IMR-90 (cell line): Measurements from ENCODE around the gene FHL2. TPM values are rescaled to one million over a fixed set of nuclear protein-coding genes. Genes with fewer than 3 reads are reported as not detected.

Experiments
- ATAC-seq: fragments of 200-7000 bp; cut with Tn5 transposase; 2 replicates; pipeline ENCODE4 v1.9.1; 2020; ENCODE audit warnings: low read depth, mild to moderate bottlenecking, moderate library complexity
- BruUV-seq: library from RNA; stranded (reverse); fragments of 400-500 nt; replicated peaks from 2 replicates; lab custom pipeline; 2021; lab: Mats Ljungman, UMichigan
- CTCF ChIA-PET: fragments of 300-600 bp; formaldehyde crosslinking; extraction: SDS; loops from one replicate; lab custom pipeline; 2021; ENCODE audit warnings: antibody characterized with exemption; lab: Yijun Ruan, JAX
- POLR2A ChIA-PET: fragments of 300-600 bp; sonication (Branson Sonifier 250); formaldehyde crosslinking; loops from one replicate; lab custom pipeline; 2022; ENCODE audit warnings: antibody characterized with exemption; ENCODE audit not compliant: unreplicated experiment; lab: Charles Lee
- DNase-seq: peaks from one replicate; pipeline ENCODE4 v3.0.0; 2013
- H2AFZ ChIP-seq: replicated peaks from 2 replicates; pipeline ENCODE3; 2013; ENCODE audit warnings: low read length, mild to moderate bottlenecking; ENCODE audit not compliant: poor library complexity
- H2AK5ac ChIP-seq: 2 replicates; pipeline ENCODE4 v1.6.1; 2013; ENCODE audit warnings: low read depth, low read length, inconsistent platforms
- H2AK9ac ChIP-seq: replicated peaks from 2 replicates; pipeline ENCODE3; 2013; ENCODE audit warnings: mild to moderate bottlenecking, low read depth, low read length, moderate library complexity; ENCODE audit not compliant: poor library complexity
- H2BK120ac ChIP-seq: 2 replicates; pipeline ENCODE4 v1.6.1; 2013; ENCODE audit warnings: low read depth, low read length, inconsistent platforms
- H2BK15ac ChIP-seq: 3 replicates; pipeline ENCODE4 v1.6.1; 2013; ENCODE audit warnings: low read depth, low read length, inconsistent platforms
- H2BK20ac ChIP-seq: 2 replicates; pipeline ENCODE4 v1.6.1; 2013; ENCODE audit warnings: low read depth, mild to moderate bottlenecking, inconsistent platforms, low read length, moderate library complexity
- H2BK5ac ChIP-seq: 2 replicates; pipeline ENCODE4 v1.6.1; 2013; ENCODE audit warnings: mild to moderate bottlenecking, low read depth, low read length, inconsistent platforms; ENCODE audit not compliant: poor library complexity, severe bottlenecking
- H3K14ac ChIP-seq: replicated peaks from 2 replicates; pipeline ENCODE4 v1.6.1; 2013; ENCODE audit warnings: low read depth, low read length, inconsistent platforms
- H3K18ac ChIP-seq: 2 replicates; pipeline ENCODE4 v1.6.1; 2013; ENCODE audit warnings: low read depth, low read length, control low read depth
- H3K23ac ChIP-seq: 2 replicates; pipeline ENCODE4 v1.6.1; 2013; ENCODE audit warnings: low read depth, low read length, inconsistent platforms
- H3K27ac ChIP-seq: 2 replicates; pipeline ENCODE4 v1.5.1; 2013; ENCODE audit warnings: mild to moderate bottlenecking, control low read depth, low read length; ENCODE audit not compliant: insufficient read depth
- H3K27me3 ChIP-seq: 2 replicates; pipeline ENCODE4 v1.6.1; 2013; ENCODE audit warnings: low read length; ENCODE audit not compliant: control insufficient read depth, insufficient read depth
- H3K36me3 ChIP-seq: 2 replicates; pipeline ENCODE4 v1.6.1; 2013; ENCODE audit warnings: low read length, mixed read lengths; ENCODE audit not compliant: control insufficient read depth, insufficient read depth
- H3K4ac ChIP-seq: 2 replicates; pipeline ENCODE4 v1.6.1; 2013; ENCODE audit warnings: low read depth, low read length, inconsistent platforms
- H3K4me1 ChIP-seq: 2 replicates; pipeline ENCODE4 v1.6.1; 2013; ENCODE audit warnings: low read length, mixed read lengths; ENCODE audit not compliant: control insufficient read depth, insufficient read depth
- H3K4me2 ChIP-seq: 2 replicates; pipeline ENCODE4 v1.6.1; 2013; ENCODE audit warnings: low read depth, mild to moderate bottlenecking, control low read depth, low read length, moderate library complexity
- H3K4me3 ChIP-seq: 2 replicates; pipeline ENCODE4 v1.5.1; 2013; ENCODE audit warnings: low read depth, mild to moderate bottlenecking, control low read depth, low read length, moderate library complexity; ENCODE audit not compliant: insufficient read depth
- H3K56ac ChIP-seq: 2 replicates; pipeline ENCODE4 v1.6.1; 2013; ENCODE audit warnings: low read length, inconsistent platforms; ENCODE audit not compliant: insufficient read depth; ENCODE audit errors: extremely low read depth
- H3K79me1 ChIP-seq, 2 experiments: 2 replicates each; pipeline ENCODE4 v1.6.1; 2013; ENCODE audit warnings: low read length in 2 of 2, inconsistent platforms in 1 of 2, low read depth in 1 of 2
- H3K9ac ChIP-seq: 2 replicates; pipeline ENCODE4 v1.6.1; 2013; ENCODE audit warnings: low read depth, low read length, control low read depth
- H3K9me1 ChIP-seq: 2 replicates; pipeline ENCODE4 v1.6.1; 2013; ENCODE audit warnings: low read length, inconsistent platforms; ENCODE audit not compliant: insufficient read depth
- H3K9me3 ChIP-seq: 2 replicates; pipeline ENCODE4 v1.6.1; 2013; ENCODE audit warnings: low read length; ENCODE audit not compliant: control insufficient read depth, insufficient read depth
- H4K20me1 ChIP-seq: 2 replicates; pipeline ENCODE4 v1.6.1; 2013; ENCODE audit warnings: low read length, inconsistent platforms; ENCODE audit not compliant: insufficient read depth
- H4K5ac ChIP-seq: 2 replicates; pipeline ENCODE4 v1.6.1; 2013; ENCODE audit warnings: mild to moderate bottlenecking, low read depth, low read length, control low read depth
- H4K8ac ChIP-seq, 2 experiments: 2 replicates each; pipeline ENCODE4 v1.6.1; 2013; ENCODE audit warnings: low read depth in 2 of 2, low read length in 2 of 2, control low read depth in 1 of 2, inconsistent platforms in 1 of 2
- H4K91ac ChIP-seq: 2 replicates; pipeline ENCODE4 v1.6.1; 2013; ENCODE audit warnings: low read depth, low read length, inconsistent platforms; ENCODE audit not compliant: insufficient read depth
- BHLHE40 ChIP-seq: fragments of 150-350 bp; IDR thresholded peaks from 2 replicates; pipeline ENCODE4 v1.6.1; 2016; ENCODE audit warnings: mild to moderate bottlenecking, low read depth, low read length
- CEBPB ChIP-seq: IDR thresholded peaks from 2 replicates; pipeline ENCODE4 v1.6.1; 2012; ENCODE audit warnings: low read depth, low read length, improper control_type of control experiment
- FOS ChIP-seq: fragments of 150-350 bp; IDR thresholded peaks from 2 replicates; pipeline ENCODE4 v1.6.1; 2016; ENCODE audit warnings: low read depth, low read length
- MAFK ChIP-seq: IDR thresholded peaks from 2 replicates; pipeline ENCODE4 v1.6.1; 2012; ENCODE audit warnings: low read depth, low read length, improper control_type of control experiment
- MXI1 ChIP-seq: IDR thresholded peaks from 2 replicates; pipeline ENCODE4 v1.6.1; 2012; ENCODE audit warnings: low read depth, mild to moderate bottlenecking, low read length, moderate library complexity, borderline replicate concordance
- RCOR1 ChIP-seq: IDR thresholded peaks from 2 replicates; pipeline ENCODE4 v1.6.1; 2012; ENCODE audit warnings: mild to moderate bottlenecking, low read length, improper control_type of control experiment; ENCODE audit not compliant: insufficient replicate concordance
- RFX5 ChIP-seq: IDR thresholded peaks from 2 replicates; pipeline ENCODE4 v1.8.0; 2012; ENCODE audit warnings: low read depth, mild to moderate bottlenecking, low read length, moderate library complexity
- SMC3 ChIP-seq: fragments of 150-350 bp; IDR thresholded peaks from 2 replicates; pipeline ENCODE4 v1.6.1; 2016; ENCODE audit warnings: low read depth, mild to moderate bottlenecking, antibody characterized with exemption, low read length, moderate library complexity
- WGBS, 2 experiments: methylation state at CpG; one replicate each; pipeline versions ENCODE4 v1.1.5 to v1.1.7; 2013; ENCODE audit warnings: missing lambda C conversion rate in 2 of 2; ENCODE audit not compliant: insufficient read length in 1 of 2; ENCODE audit errors: extremely low coverage in 2 of 2; 5-methylcytosine and 5-hydroxymethylcytosine counted together
- dilution Hi-C: fragments of 300-500 bp; cut with HindIII; formaldehyde crosslinking; loops from one replicate; pipeline ENCODE4 v1.14.3; 2018; ENCODE audit warnings: low sequenced_read_pairs; ENCODE audit not compliant: unreplicated experiment
- in situ Hi-C: fragments of 300-500 bp; cut with MboI; formaldehyde crosslinking; loops from 3 replicates; pipeline ENCODE4 v1.14.3; 2019; ENCODE audit warnings: low sequenced_read_pairs, inconsistent platforms, mixed read lengths
- intact Hi-C: fragments of 100-400 bp; cut with micrococcal nuclease; formaldehyde crosslinking; loops from 2 replicates; pipeline ENCODE4 v1.10.0; 2022
- polyA plus RNA-seq, 3 experiments: library from polyadenylated mRNA; depleted of rRNA; stranded (reverse); fragments of >200 nt; gene quantifications; 2 replicates each; pipeline ENCODE4 v1.2.3, GENCODE V29; 2012; ENCODE audit warnings: low replicate concordance in 1 of 3
- total RNA-seq: library from RNA; depleted of rRNA; stranded (reverse); fragments of >200 nt; gene quantifications from 2 replicates; pipeline ENCODE4 v1.2.3, GENCODE V29; 2012
- TF ChIP-seq, protein P1 (sequence below): fragments of 150-350 bp; IDR thresholded peaks from 2 replicates; pipeline ENCODE4 v1.6.1; 2017; ENCODE audit warnings: mild to moderate bottlenecking, antibody characterized with exemption, low read length, low read depth

Gene FHL2
- total and polyA plus RNA-seq, 2 of the 4 experiments (the other 2 are of a cell fraction): 464 to 550 TPM

DNA sequence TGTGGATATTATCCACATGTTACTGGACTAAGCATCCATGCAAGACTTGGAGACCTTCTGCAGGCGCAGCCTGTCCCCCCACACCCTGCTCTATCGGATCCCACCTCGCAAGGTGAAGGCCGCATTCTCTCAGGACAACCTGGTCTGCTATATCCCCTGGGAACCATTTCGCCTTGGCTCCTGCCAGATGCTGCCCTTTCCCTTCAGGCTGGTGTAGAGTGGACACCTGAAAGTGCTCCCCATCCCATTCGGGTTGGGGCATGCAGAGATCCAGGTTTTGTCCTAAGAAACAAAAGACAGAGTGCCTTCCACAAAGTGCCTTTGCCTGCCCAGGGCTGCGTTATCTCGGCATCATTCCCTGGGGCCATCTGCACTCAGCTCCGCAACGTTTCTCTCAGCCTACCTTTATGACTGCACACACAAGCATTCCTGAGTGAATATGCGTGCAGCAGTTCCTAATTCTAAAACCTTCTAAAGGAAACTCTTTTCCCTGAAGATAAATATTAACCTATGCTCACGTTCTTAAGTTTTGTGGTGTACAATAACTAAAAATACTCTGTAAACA is 20.5 kb downstream of the FHL2 start:
- Histone ChIP-seq H3K56ac (no peak overlapping the region), H4K91ac (peak overlapping the region; percentile 78), H2AK5ac (peak overlapping the region; percentile 56), H3K79me1 (peaks cover 37 to 92% of the 10 kb centered on the region in 2 experiments), H3K27me3 (no peaks in the 10 kb centered on the region), H3K36me3 (peaks cover 78% of the 10 kb centered on the region), H4K20me1 (peaks cover 51% of the 10 kb centered on the region), H3K27ac (peak overlapping the region; percentile 75), H3K18ac (peak overlapping the region; percentile 78), H3K4ac (peak overlapping the region; percentile 84), H2AK9ac (no peak overlapping the region), H2BK15ac (0 out of 3 replicates have a peak overlapping the region, but pooled peaks have one; percentile 2), H2BK5ac (peak overlapping the region; percentile 97), H3K9me1 (peaks cover 56% of the 10 kb centered on the region), H2BK120ac (peak overlapping the region; percentile 45), H2AFZ (no peak overlapping the region), H3K14ac (peak overlapping the region; percentile 88), H4K5ac (peak overlapping the region; percentile 83), H4K8ac (peak overlapping the region; percentile 34 to 60; a peak in 3 of 4 replicates), H3K9ac (peak overlapping the region; percentile 49), H3K9me3 (no peaks in the 10 kb centered on the region), H3K4me2 (no peak overlapping the region), H3K4me1 (peaks cover 64% of the 10 kb centered on the region), H3K23ac (peak overlapping the region; percentile 78), H2BK20ac (peak overlapping the region; percentile 54), H3K4me3 (no peak overlapping the region)
- TF ChIP-seq RCOR1 (no peak), FOS (no peak), CEBPB (no peak), MAFK (no peak), MXI1 (no peak), RFX5 (no peak), SMC3 (no peak), BHLHE40 (no peak)
- TF ChIP-seq, protein P1, sequence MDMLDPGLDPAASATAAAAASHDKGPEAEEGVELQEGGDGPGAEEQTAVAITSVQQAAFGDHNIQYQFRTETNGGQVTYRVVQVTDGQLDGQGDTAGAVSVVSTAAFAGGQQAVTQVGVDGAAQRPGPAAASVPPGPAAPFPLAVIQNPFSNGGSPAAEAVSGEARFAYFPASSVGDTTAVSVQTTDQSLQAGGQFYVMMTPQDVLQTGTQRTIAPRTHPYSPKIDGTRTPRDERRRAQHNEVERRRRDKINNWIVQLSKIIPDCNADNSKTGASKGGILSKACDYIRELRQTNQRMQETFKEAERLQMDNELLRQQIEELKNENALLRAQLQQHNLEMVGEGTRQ: no peak
- ATAC-seq (no peak), DNase-seq (no peak)
- 100% methylated on average over 7 of the region's 12 CpGs; no CpG with 5 or more reads in 1 of the 2 experiments for WGBS, 2 experiments
- no TSS peak for BruUV-seq
- in situ Hi-C loops (no loop called here), dilution Hi-C loops (no loop called here), intact Hi-C loops (no loop called here)
- POLR2A ChIA-PET: interaction anchor here (0.7 kb wide), 1 partner anchor 147 kb away, joined by 3 read pairs; no protein-coding TSS in a partner anchor
- CTCF ChIA-PET: interaction anchor here (1.4 kb wide), 1 partner anchor 26 kb away, joined by 3 read pairs; no protein-coding TSS in a partner anchor
